KOPT-K1 (cell line): ENCODE results near the gene CFAP410.
"Not testable (repeated sequence)": the region's sequence is repeated elsewhere in the genome, so short reads cannot be mapped to it uniquely, and the experiment has no call there.

Source experiments
- H3K27ac ChIP-seq: fragments of 200-600 bp; sonication (generic); 2 replicates; pipeline ENCODE4 v1.5.1; 2016; ENCODE audit warnings: antibody characterized with exemption, mild to moderate bottlenecking, low read depth, low read length; ENCODE audit not compliant: poor library complexity, severe bottlenecking
- H3K36me3 ChIP-seq: fragments of 200-600 bp; sonication (generic); 2 replicates; pipeline ENCODE4 v1.5.1; 2017; ENCODE audit warnings: antibody characterized with exemption, mild to moderate bottlenecking, low read length, moderate library complexity; ENCODE audit not compliant: insufficient read depth
- H3K9me3 ChIP-seq: fragments of 200-600 bp; sonication (generic); 2 replicates; pipeline ENCODE4 v1.5.1; 2017; ENCODE audit warnings: antibody characterized with exemption, low read length, mild to moderate bottlenecking; ENCODE audit not compliant: insufficient read depth, poor library complexity, severe bottlenecking

Gene CFAP410

DNA sequence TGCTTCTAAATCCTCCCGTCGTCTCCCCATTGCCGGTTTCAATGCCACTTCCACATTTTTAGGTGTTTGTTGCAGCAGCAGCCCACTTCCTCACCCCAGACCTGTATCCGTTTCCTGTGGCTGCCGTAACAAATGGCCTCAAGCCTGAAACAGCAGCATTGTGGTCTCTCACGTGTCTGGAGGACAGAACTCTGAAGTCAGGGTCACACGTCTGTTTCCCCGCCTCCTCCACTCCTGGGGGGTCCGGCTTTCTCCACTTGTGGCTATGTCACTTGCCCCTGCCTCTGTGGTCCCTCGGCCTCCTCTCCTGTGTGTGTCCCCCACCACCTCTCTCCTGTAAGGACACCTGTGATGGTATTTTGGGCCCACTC is 36.1 kb upstream of the CFAP410 start:
- peaks cover 91% of the 10 kb centered on the region for H3K36me3 ChIP-seq
- H3K27ac ChIP-seq: no peak overlapping the region
- no peaks in the 10 kb centered on the region for H3K9me3 ChIP-seq

DNA sequence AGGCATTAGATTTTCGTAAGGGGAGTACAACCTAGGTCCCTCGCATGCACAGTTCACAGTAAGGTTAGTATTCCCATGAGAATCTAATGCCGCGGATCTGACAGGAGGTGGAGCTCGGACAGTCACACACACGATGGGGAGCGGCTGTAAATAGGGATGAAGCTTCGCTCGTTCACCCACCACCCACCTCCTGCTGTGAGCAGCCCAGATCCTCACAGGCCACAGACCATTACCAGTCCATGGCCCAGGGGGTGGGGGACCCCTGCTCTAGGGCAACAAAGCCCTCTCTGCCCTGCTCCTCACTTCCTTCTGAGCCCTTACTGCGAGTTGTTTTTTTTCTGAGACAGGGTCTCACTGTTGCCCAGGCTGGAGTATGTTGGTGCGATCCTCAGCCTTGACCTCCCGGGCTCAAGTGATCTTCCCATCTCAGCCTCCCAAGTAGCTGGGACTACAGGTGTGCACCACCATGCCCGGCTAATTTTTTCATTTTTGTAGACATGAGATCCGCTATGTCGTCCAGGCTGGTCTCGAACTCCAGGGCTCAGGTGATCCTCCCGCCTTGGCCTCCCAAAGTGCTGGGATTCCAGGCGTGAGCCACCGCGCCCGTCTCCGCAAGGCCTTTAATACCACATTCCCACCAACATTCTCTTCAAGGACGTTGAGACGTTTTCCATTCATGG is 35.6 kb upstream of the CFAP410 start:
- Histone ChIP-seq H3K27ac (no peak overlapping the region), H3K9me3 (no peaks in the 10 kb centered on the region), H3K36me3 (peaks cover 89% of the 10 kb centered on the region)

DNA sequence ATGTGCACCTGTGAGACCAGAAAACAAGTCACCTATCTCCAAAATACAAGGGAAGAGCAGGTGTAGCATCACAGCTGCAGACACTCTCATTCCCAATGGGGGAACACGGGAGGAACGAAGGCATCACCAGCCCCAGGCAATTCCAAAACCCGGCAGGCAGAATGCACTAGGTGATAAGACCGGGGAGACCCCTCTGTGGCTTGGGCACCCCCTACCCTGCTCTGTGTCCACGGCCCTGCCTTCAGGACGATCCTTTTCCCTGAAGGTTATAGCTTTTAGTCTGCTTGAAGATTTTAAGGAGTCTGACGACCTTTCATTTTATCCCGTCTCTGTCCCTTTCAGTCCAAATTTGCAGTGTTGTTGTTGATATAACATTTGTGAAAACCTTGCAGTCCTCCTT is 33.4 kb upstream of the CFAP410 start:
- Histone ChIP-seq H3K36me3 (peaks cover 73% of the 10 kb centered on the region), H3K27ac (no peak overlapping the region), H3K9me3 (no peaks in the 10 kb centered on the region)

DNA sequence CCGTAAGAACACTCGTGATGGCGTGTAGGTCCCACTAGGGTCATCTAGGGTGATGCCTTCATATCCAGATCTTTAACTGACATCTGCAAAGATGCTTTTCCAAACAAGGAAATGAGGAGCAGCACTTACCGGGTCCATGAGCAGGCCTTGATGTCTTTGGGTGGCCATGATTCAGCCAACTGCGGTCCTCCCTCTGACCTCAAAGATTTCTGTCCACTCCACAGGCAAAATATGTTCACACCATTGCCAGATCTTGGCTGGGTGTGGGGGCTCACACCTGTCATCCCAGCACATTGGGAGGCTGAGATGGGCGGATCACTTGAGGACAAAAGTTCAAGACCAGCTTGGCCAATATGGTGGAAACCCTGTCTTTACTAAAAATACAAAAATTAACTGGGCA is 32.4 kb upstream of the CFAP410 start:
- peaks cover 73% of the 10 kb centered on the region for H3K36me3 ChIP-seq
- no peak overlapping the region for H3K27ac ChIP-seq
- no peaks in the 10 kb centered on the region for H3K9me3 ChIP-seq

DNA sequence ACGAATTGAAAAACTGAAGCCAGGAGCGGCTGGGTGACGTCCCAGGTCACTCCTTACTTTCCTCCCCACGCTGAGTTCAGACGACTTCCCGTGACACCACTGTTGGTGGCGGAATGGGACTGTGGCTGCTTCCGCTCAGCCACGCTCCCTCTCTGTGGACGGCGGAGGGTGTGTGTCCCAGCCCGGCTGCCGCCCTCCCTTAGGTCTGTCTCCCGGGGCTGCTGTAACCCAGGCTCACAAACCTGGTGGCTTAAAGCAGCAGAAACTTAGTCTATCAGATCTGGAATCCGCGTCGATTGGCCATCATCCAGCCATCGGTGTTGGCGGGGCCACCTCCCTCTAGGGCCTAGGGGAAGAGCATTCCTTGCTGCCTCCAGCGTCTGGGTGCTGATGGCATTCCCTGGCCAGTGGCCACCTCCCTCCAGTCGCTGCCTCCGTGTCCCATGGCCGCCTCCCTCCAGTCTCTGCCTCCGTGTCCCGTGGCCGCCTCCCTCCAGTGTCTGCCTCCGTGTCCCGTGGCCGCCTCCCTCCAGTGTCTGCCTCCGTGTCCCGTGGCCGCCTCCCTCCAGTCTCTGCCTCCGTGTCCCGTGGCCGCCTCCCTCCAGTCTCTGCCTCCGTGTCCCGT is 31.7 kb upstream of the CFAP410 start:
- no peak overlapping the region for H3K27ac ChIP-seq
- H3K36me3 ChIP-seq: peaks cover 73% of the 10 kb centered on the region
- H3K9me3 ChIP-seq: no peaks in the 10 kb centered on the region

DNA sequence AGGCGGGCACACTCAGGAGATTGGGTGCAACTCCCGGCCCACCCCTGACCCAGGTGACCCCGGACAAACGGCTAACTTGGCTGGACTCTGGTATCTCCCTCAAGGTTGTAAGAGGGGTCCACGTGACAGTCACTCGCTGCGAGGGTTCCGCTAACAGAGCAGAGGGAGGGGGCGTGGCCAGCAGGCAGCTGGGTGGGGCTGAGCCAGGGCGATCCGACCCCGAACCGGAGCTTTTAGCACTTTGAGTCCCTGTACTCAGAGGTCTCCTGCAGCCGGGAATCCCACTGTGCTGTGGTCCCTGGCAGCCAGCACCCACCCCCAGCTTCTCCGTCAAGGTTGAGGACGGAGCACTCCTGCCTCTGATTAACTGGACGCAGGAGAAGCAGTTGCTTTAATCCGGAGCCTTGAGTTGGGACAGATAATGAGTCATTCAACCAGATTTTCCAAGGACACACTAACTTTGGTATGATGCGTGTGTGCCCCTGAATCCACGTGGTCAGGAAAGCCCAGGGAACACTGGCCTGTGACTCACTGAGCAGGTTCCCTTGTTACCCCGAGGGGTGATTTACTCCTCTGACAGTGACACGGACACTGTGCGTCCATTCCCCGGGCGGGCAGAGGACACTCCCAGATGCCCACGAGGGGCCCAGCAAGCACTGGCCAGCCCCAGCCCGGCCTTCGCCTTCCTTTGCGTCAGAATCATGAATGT is 31.0 kb upstream of the CFAP410 start:
- H3K27ac ChIP-seq: no peak overlapping the region
- H3K9me3 ChIP-seq: no peaks in the 10 kb centered on the region
- peaks cover 73% of the 10 kb centered on the region for H3K36me3 ChIP-seq

DNA sequence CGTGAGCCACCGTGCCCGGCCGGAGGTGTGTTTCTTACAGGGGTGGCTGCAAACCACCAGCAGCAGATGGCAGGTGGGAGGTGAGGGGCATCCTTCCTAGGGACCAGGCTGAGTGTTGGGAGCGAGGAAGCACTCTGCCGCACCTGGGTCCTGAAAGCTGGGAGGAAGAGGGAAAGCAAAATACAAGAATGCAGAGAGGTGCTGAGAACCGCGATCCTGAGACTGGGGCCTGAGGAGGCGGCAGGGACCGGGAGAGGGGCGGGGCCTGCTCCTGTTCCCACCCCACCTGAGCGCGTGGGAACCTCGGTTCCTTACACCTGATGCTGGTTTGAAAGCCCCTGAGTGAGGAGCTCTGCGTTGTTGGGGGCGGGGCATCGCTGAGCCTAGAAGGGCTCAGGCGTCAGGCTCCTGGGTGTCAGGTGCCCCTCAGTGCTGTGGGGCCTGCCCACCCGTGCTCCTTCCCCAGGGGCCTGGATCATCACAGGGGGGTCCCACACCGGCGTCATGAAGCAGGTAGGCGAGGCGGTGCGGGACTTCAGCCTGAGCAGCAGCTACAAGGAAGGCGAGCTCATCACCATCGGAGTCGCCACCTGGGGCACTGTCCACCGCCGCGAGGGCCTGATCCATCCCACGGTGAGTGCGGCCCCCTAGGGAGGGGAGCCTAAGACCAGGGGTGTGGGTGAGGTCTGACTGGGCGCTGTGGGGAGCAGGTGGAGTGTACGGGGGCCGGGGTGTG is 29.7 kb upstream of the CFAP410 start:
- peaks cover 76% of the 10 kb centered on the region; the same call in 1 of the 2 replicates for H3K36me3 ChIP-seq
- H3K27ac ChIP-seq: no peak overlapping the region
- H3K9me3 ChIP-seq: no peaks in the 10 kb centered on the region

DNA sequence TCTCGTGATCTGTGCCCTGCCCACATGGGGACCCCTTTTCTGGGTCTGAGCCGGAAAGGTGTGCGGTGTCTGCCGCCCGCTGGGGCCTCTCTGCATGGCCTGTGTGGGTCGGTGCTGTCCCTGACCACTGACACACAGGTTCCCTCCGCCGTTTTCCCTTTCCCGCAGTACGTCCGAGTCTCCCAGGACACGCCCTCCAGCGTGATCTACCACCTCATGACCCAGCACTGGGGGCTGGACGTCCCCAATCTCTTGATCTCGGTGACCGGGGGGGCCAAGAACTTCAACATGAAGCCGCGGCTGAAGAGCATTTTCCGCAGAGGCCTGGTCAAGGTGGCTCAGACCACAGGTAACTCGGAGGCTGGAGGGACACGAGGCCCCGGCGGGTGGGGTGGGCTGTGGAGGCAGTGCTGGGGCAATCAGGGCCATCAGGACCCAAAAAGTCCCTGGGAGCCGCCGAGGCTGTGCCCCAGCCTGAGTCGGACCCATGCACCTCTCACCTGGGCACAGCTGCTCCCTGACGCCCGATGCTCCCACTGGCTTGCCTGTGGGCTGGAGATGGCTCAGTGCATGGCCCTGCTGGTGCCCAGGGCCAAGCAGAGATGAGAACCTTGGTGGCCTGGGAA is 27.5 kb upstream of the CFAP410 start:
- Histone ChIP-seq H3K36me3 (peaks cover 62% of the 10 kb centered on the region; the same call in 1 of the 2 replicates), H3K9me3 (no peaks in the 10 kb centered on the region), H3K27ac (no peak overlapping the region)

DNA sequence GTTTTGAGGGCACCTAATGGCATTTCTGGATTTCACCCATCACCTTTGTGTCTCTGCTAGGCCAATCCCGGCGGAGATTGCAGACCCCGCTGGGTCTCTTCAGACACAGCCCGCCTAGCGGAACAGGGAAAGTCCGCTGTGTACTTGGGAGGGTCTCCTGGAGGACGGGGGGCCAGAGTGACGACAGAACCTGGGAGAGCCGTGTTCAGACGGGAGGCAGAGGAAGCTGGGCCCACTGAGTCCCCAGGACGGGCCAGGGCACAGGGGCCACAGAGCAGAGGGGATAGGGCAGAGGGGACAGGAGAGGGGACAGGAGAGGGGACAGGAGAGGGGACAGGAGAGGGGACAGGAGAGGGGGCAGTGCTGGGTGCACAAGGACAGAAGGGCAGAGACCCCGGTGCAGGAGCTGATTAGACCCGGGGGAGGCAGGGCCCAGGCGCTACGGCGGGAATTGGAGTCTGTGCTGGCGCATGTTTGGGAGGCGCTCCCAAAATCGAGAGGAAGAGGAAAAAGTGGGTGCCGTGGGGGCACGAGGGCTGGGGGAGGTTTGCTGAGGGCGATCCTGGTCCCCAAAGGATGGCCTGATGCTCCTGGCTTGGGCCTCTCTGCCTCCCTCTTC is 26.9 kb upstream of the CFAP410 start:
- peaks cover 56% of the 10 kb centered on the region; the same call in 1 of the 2 replicates for H3K36me3 ChIP-seq
- no peaks in the 10 kb centered on the region for H3K9me3 ChIP-seq
- H3K27ac ChIP-seq: no peak overlapping the region

DNA sequence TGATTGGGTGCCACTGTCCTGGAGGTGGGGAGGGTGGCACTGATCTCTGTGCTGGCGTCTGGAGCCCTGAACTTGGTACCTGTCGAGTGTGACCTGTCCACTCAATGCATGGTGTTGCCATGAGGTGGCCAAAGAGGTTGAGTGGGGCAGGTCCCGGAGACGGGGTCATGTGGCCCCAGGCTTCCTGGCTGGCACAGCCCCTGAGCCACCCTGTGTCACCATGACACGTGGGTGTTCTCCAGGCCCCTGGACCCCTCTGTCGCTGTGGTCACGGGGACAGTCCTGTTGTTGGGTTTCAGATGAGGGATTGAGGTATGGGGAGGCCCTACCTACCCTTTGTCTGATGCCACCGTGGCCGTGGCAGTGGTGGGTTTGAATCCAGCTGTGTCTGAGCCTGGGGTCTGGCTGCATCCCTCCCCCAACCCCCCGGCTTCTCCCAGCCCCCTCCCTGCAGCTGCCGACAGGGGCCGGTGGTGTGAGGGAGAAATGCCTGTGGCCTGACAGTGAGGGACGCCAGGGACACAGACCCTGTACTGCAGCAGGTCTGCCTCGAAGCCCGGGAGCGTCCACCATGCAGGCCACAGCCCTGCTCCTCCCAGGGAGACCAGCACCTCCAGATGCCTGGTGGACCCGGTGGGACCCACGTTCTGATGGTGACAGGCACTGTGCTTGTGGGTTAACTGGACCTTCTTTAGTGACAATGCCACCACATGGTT is 26.2 kb upstream of the CFAP410 start:
- H3K36me3 ChIP-seq: peaks cover 49% of the 10 kb centered on the region; the same call in 1 of the 2 replicates
- no peaks in the 10 kb centered on the region for H3K9me3 ChIP-seq
- H3K27ac ChIP-seq: no peak overlapping the region

DNA sequence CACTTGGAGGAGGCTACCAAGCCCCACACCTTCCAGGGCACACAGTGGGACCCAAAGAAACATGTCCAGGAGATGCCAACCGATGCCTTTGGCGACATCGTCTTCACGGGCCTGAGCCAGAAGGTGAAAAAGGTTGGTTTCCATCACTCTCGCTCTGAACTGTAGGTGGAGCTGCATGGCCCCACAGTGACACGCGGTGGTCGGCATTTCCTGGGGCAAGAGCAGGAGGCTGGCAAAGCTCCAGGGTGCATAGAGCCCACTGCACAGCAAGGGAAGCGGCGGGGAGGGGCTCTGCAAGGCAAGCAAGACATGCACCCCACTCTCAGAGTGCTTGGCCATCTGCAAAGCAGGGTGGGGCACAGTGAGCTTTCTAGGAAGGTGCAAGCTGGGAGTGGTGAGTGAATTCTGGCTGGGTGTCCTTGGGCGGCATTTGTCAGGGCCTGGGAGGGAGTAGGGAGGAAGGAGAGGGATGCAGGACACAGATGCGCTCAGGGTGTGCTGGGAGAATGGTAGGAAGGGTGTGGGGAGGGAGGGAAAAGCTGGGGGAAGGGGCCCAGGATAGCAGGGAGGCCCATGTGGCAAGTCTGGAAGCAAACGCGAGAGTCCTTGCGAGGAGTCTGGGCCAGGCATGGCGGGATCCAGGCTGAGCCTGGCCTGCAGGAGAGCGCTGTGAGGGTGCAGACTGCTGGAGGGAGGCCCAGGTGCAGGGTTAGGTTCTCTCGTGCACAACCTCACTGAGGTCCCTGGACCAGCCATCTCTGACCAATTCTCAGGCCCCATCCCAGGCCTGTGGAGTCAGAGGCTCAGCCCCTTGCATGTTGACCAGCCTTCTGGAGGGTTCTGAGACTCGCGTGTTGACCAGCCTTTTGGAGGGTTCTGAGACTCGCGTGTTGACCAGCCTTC is 25.2 kb upstream of the CFAP410 start:
- peaks cover 44% of the 10 kb centered on the region; the same call in 1 of the 2 replicates for H3K36me3 ChIP-seq
- H3K9me3 ChIP-seq: no peaks in the 10 kb centered on the region
- peak overlapping the region; percentile 9 for H3K27ac ChIP-seq

DNA sequence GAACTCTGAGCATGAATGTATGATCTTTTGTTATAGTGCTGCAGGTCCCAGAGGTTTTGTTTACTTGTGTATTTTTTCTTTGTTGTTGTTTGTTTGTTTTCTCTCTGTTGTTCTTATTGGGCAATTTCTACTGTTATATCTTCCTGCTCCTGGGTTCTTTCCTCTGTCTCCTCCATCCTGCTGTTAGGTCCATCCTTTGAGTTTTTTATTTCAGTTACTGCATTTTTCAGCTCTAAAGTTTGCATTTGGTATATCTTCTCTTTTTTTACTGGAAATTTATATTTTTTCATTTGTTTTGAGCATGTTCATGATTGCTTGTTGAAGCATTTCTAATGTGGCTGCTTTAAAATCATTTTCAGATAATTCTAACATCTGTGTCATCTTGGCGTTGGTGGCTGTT is 24.1 kb upstream of the CFAP410 start:
- H3K9me3 ChIP-seq: no peaks in the 10 kb centered on the region
- no peak overlapping the region for H3K27ac ChIP-seq
- peaks cover 49% of the 10 kb centered on the region; the same call in 1 of the 2 replicates for H3K36me3 ChIP-seq

DNA sequence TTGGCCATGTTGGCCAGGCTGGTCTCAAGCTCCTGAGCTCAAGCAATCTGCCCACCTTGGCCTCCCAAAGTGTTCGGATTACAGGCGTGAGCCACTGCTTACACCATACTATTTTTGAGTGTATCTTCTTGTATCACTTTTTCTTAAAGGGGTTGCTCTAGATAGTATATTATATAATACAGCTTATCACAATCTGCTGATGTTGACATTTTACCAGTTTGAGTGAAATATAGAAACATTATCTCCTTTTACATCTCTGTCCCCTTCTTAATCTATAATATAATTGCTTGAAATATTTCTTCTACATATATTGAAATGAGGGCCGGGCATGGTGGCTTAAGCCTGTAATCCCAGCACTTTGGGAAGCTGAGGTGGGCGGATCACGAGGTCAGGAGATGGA is 22.7 kb upstream of the CFAP410 start:
- H3K9me3 ChIP-seq, H3K27ac ChIP-seq: not testable (repeated sequence)
- H3K36me3 ChIP-seq: peaks cover 50% of the 10 kb centered on the region
